Activated T-helper 1 cell treated with anti-CD3 and anti-CD28 coated beads, Interleukin-2, amount 50 U/mL, for 16 hours (primary cell): ENCODE measurements around the gene TIMM23.
"Not testable (repeated sequence)": the region's sequence is repeated elsewhere in the genome, so short reads cannot be mapped to it uniquely, and the experiment has no call there.

Source experiments
- DNase-seq, 2 donors: peaks; one replicate each; pipeline ENCODE4 v3.0.0-alpha.2; 2020; ENCODE audit warnings: low read depth in 1 of 2, low spot score in 1 of 2

TIMM23 gene

DNA sequence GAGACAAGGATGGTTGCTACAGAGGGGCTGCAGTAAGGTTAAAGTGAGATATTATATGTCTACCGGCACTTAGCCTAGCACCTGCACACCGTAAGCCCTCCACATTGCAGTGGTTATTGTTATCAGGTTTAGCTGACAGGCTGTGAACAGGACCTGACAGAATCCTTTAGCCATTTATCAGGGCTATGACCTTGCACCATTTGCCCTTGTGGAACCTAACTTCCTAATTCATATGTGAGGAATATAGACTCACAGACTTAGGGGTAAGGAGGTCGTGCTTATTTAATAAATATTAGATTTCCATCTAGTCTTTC is 48.0 kb downstream of the TIMM23 start:
- no peak for DNase-seq

GRCh38 chr10:46022978-46023702 is 50.9 kb downstream of the TIMM23 start:
- peak; percentile 55 to 69 for DNase-seq

DNA sequence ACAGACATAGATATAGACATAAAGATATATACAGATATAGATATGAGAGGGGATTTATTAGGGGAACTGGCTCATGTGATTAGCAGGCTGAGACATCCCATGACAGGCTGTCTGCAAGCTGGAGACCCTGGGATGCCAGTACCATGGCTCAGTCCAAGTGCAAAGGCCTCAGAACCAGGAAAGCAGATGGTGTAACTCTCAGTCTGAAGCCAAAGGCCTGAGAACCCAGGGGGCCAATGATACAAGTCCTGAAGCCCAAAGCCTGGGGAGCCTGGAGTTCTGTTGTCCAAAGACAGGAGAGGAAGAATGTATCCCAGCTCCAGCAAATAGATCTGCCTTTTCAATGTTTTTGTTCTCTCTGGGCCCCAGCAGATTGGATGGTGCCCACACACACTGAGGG is 52.7 kb downstream of the TIMM23 start:
- no peak for DNase-seq

- DNase-seq = no peak
These were observed 53.1 kb downstream of the TIMM23 start for GRCh38 chr10:46025406-46025805.

GRCh38 chr10:46026106-46026505 is 53.8 kb downstream of the TIMM23 start:
- no peak for DNase-seq

DNA sequence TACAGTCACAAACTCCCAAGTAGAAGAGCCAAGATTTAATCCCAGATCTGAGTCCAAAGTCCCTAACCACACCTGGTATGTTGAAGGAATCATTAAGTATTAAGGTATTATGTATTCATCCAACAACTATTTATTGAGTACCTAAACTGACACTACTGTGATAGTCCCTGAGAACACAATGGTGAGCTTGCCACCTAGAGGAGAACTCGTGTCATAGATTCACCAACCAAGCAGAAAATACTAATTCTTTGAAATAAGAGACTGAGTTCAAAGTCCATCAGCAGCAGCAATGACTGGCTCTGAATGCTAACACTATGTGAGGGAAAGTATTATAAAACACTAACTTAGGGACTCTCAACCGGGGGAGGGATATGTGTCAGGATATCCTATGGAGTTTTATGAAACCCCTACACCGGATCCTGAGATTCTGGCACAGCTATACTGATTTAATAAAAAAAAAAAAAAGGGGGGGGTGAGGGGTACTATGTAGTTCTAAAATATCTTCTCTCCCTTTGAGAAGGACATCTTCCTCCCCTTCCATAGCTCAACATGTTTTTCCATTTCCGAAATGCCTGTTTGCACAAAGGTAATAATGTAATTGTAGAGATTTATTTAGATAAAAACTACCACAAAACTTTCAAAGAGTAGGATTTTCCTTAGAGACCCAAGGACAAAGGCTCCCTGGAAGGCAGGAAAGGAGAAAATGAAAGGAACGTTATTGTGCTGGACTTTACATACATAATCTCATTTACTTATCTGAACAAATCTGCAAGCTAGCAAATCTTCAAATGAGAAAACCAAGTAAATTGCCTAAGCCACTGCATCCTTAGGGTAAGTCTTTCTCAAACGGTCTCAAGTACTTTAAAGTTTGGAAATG is 56.5 kb downstream of the TIMM23 start:
- no peak for DNase-seq

- no peak for DNase-seq
These were observed 57.3 kb downstream of the TIMM23 start for GRCh38 chr10:46029461-46030030.

- DNase-seq = peak; percentile 89 to 91
These were observed 58.0 kb downstream of the TIMM23 start, which contains the start of gene NCOA4 for GRCh38 chr10:46030091-46030937. Gene NCOA4 (minus strand): TSS chr10:46030623. CDS start chr10:46016680, 13,943 bp downstream.

- DNase-seq = no peak
These were observed 59.6 kb downstream of the TIMM23 start for GRCh38 chr10:46031648-46032532.

DNA sequence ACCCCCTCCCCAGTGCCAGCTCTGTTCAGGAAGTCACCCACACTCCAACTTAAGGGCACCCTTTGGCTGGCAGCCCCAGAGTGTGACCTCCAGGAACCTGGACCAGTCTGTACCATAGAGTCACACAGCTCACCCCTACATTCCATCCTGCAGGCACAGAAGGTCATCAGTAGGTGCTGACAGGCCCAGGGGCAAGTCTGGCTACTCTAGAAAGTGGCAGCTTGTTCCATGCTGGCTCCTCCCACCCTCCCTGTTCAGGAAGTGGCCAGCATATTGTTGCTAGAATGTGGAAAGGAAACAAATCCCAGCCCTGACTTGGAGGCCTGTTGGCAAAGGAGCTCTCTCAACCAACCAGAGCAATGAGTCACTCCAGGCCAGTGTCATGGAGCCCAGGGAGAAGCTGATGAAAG is 61.3 kb downstream of the TIMM23 start:
- no peak for DNase-seq

- DNase-seq = no peak
These were observed 63.9 kb downstream of the TIMM23 start for GRCh38 chr10:46035923-46036849.

- DNase-seq = no peak
These were observed 65.0 kb downstream of the TIMM23 start for GRCh38 chr10:46037107-46037825.

DNA sequence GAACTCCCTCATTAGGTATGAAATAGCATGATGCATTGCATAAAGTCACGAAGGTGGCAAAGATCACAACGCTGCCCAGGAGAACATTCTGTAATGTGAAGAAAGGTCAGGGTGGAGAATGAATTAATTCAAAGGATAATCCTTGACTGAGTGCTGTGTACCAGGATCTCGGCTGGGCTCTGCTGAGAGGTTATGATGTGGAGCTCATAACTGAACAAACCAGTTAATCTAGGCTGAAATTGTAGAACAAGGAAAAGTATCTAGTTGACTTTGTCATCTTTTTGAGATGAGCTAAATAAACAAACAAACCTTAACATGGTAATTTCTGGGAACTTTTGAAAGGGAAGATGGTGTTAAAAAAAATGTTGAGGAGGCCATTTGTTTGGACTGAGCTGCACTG is 67.7 kb downstream of the TIMM23 start:
- no peak for DNase-seq

GRCh38 chr10:46042527-46042926 is 70.2 kb downstream of the TIMM23 start:
- no peak for DNase-seq

GRCh38 chr10:46046261-46046660 is 74.0 kb downstream of the TIMM23 start, which contains the start of gene MSMB:
Gene MSMB (minus strand): TSS chr10:46046269. CDS start chr10:46046237, 32 bp downstream.
- DNase-seq = no peak

DNA sequence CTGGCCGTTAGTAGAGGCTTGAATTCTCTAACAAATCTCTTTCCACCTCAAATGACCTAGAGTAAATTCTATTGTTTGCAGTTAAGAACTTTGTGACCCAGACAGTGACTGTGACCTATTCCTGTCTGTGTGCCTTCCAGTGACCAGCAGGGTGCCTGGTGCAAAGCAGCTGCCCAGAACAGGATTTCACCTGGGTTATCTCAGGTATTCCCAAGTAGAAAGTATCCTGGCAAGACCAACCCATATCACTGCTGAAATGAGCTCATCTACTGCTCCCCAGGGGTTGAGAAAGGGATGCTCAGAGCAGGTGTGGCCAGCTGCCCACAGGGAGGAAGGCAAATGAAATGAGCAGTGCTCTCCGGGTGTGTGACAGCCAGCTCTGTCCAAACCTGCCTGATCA is 75.9 kb downstream of the TIMM23 start:
- no peak for DNase-seq

- not testable (repeated sequence) for DNase-seq
These were observed 77.2 kb downstream of the TIMM23 start for GRCh38 chr10:46049497-46049831.

DNA sequence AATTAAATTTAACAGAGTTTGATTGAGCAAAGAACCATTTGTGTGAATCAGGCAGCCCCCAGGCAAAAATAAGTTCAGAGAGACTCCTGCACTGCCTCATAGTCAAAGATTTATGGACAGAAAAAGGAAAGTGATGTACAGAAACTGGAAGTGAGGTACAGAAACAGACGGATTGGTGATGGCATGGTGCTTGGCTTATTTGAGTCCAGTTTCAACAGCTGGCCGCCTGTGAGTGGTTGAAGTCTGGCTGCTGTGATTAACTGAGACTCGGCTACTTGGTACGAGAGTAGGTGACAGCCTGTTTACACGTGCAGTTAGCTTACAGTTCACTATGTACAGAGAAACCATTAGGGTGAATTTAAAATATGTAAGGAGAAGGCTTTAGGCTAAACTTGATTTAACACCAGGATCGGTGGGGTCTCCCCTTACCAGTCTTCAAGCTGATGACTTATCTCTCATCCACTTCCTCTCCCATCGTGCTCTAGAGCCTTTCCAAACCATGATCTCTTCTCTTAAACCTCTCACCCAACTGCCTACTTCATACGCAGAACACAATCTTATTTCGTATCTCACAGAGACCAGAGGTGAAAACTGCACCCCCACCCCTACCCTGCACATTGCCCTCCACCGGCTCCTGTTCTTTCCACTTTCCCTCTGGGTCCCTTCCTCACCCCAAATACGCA is 78.8 kb downstream of the TIMM23 start:
- DNase-seq = no peak
